Measurements from ENCODE around the gene CCDC15. TPM values are rescaled to one million over a fixed set of nuclear protein-coding genes. Genes with fewer than 3 reads are reported as not detected.
A peak's percentile ranks its signal among the peaks of the same experiment; 100 is the strongest.

Gene CCDC15
- total RNA-seq, 4 donors from 2014 or later = 0.69 to 1.7 (median 1.3) TPM

DNA sequence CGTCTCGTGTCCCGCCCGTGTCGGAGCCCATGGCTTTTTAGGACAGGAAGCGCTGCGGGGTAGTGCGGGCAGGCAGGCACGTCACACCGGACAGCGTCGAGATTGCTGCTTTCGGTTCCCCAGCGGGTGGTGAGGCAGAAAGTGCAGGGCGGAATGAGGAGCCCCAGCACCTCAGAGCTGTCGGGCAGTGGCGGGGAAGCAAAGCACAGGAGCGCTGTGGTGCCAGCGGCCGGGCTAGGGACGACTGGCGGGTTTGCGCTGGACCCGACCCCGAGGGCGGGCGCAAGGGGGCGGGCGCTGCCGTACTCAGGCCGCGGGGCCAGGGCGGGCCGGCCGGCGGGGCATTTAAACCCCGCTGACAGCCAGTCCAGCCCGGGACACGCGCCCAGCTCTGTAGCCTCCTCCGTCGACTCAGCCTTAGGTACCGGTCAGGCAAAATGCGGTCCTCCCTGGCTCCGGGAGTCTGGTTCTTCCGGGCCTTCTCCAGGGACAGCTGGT lies 109.0 kb downstream of the CCDC15 start, which contains the start of gene SLC37A2:
TSS of gene SLC37A2 (plus strand) at position 375 of the 498 bp plus-strand sequence. CDS start at position 438, 63 bp downstream.
- no peaks in the 10 kb centered on the region for H3K9me3 ChIP-seq
- peak within 1 kb of the TSS in 3 of 4 donors; percentile 68 to 82 (median 71) for H3K27ac ChIP-seq
- no peak for TF ChIP-seq EP300 (IDR thresholded peaks at IDR 0.05)
- TF ChIP-seq, protein P1, sequence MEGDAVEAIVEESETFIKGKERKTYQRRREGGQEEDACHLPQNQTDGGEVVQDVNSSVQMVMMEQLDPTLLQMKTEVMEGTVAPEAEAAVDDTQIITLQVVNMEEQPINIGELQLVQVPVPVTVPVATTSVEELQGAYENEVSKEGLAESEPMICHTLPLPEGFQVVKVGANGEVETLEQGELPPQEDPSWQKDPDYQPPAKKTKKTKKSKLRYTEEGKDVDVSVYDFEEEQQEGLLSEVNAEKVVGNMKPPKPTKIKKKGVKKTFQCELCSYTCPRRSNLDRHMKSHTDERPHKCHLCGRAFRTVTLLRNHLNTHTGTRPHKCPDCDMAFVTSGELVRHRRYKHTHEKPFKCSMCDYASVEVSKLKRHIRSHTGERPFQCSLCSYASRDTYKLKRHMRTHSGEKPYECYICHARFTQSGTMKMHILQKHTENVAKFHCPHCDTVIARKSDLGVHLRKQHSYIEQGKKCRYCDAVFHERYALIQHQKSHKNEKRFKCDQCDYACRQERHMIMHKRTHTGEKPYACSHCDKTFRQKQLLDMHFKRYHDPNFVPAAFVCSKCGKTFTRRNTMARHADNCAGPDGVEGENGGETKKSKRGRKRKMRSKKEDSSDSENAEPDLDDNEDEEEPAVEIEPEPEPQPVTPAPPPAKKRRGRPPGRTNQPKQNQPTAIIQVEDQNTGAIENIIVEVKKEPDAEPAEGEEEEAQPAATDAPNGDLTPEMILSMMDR (IDR thresholded peaks at IDR 0.05) = peak in 3 of 4 experiments; percentile 19 to 57 (median 28)
- TF ChIP-seq POLR2A (IDR thresholded peaks at IDR 0.05) = peak; percentile 41 to 51
- TF ChIP-seq POLR2AphosphoS5 (IDR thresholded peaks at IDR 0.05) = peak; percentile 44
- no CpG with 5 or more reads among the region's 46 CpGs for WGBS, 2 donors (ENCODE audit: low coverage in 1 of 2)
- ATAC-seq = peak; percentile 90
- H3K4me3 ChIP-seq = peak within 1 kb of the TSS; percentile 39 to 67
- H3K4me1 ChIP-seq = peaks cover 0 to 20% (median 8%) of the 10 kb centered on the region in 3 donors
- H3K27me3 ChIP-seq = peaks cover 4% of the 10 kb centered on the region
- no peaks in the 10 kb centered on the region for H3K36me3 ChIP-seq

DNA sequence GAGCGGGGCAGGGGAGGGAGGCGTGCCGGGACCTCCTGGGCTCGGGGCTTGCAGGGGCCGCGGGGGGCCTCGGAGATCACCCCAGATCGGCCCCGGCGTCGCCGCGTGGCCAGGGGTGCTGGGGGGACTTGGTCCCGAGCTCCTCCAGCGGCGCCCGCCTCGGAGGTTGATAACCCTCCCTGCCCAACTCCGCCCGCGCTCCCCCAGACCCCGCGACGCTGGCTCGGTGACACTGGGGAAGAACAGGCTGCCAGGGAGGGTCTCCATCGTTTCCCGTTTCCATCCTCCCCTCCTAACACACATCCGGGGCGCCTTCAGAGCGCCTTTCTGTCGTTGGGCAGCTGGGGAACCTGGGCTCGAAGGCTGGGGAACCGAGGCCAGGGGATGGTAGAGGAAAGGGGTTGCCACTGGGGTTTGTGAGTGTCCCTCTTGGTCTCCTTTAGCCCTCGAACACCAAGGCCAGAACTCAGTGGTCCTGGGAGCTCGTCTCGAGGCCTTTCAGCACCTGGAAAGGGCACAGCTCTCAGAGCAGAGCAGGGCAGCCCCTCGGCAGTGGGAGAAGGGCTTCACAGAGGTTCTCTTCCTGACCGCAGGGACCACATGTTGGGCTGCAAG lies 109.5 kb downstream of the CCDC15 start:
- Histone ChIP-seq H3K4me1 (peaks cover 0 to 20% (median 8%) of the 10 kb centered on the region in 3 donors), H3K27ac (peak overlapping the region in 3 of 4 donors; percentile 68 to 82 (median 71)), H3K4me3 (peak overlapping the region; percentile 39 to 67), H3K9me3 (no peaks in the 10 kb centered on the region), H3K36me3 (no peaks in the 10 kb centered on the region), H3K27me3 (peaks cover 4% of the 10 kb centered on the region)
- TF ChIP-seq, protein P1 (IDR thresholded peaks at IDR 0.05) = no peak
- TF ChIP-seq POLR2A (IDR thresholded peaks at IDR 0.05) = no peak
- TF ChIP-seq POLR2AphosphoS5 (IDR thresholded peaks at IDR 0.05) = no peak
- no peak for TF ChIP-seq EP300 (IDR thresholded peaks at IDR 0.05)
- ATAC-seq = no peak
- WGBS, 2 donors (ENCODE audit: low coverage in 1 of 2) = 2% methylated on average over 8 of the region's 38 CpGs; no CpG with 5 or more reads in 1 of the 2 donors

- TF ChIP-seq EP300 (IDR thresholded peaks at IDR 0.05) (no peak), POLR2A (IDR thresholded peaks at IDR 0.05) (no peak), POLR2AphosphoS5 (IDR thresholded peaks at IDR 0.05) (no peak)
- TF ChIP-seq, protein P1 (IDR thresholded peaks at IDR 0.05) = no peak
- Histone ChIP-seq H3K36me3 (no peaks in the 10 kb centered on the region), H3K4me1 (peaks cover 0 to 20% (median 8%) of the 10 kb centered on the region in 3 donors), H3K9me3 (no peaks in the 10 kb centered on the region), H3K27me3 (peaks cover 4% of the 10 kb centered on the region), H3K4me3 (peak overlapping the region in 1 of 2 donors; percentile 67), H3K27ac (peak overlapping the region in 2 of 4 donors; percentile 71 to 82)
- 80 to 82% methylated on average over 2 to 5 of the region's 7 CpGs for WGBS, 2 donors (ENCODE audit: low coverage in 1 of 2)
- ATAC-seq = no peak
These were observed 110.1 kb downstream of the CCDC15 start for GRCh38 chr11:125064070-125064469.

DNA sequence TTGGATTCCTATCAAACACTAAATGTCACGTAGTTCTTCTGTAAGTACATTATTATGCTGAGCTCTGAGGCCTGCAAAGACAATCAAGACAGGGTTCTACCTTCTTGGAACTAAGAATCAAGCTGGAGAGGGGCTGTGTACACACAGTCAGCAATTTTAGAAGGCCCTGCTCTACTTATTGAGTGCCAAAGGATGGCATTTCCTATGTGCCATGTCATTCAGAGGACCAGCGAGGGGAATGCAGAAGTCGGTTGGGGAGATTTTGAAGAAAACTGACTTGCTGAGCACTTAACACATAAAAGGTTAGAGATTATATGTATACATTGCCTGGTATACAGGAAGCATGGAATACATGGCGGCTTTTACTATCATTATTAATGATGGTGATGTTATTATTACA lies 114.4 kb downstream of the CCDC15 start:
- WGBS, 2 donors (ENCODE audit: low coverage in 1 of 2) = 88 to 90% methylated on average over 4 of the region's 4 CpGs
- no peak for ATAC-seq
- no peak overlapping the region for H3K27ac ChIP-seq
- H3K4me1 ChIP-seq = peaks cover 0 to 24% (median 8%) of the 10 kb centered on the region in 3 donors
- H3K27me3 ChIP-seq = peaks cover 42% of the 10 kb centered on the region
- no peaks in the 10 kb centered on the region for H3K36me3 ChIP-seq
- TF ChIP-seq, protein P1 (IDR thresholded peaks at IDR 0.05) = no peak
- H3K9me3 ChIP-seq = no peaks in the 10 kb centered on the region
- H3K4me3 ChIP-seq = no peak overlapping the region

DNA sequence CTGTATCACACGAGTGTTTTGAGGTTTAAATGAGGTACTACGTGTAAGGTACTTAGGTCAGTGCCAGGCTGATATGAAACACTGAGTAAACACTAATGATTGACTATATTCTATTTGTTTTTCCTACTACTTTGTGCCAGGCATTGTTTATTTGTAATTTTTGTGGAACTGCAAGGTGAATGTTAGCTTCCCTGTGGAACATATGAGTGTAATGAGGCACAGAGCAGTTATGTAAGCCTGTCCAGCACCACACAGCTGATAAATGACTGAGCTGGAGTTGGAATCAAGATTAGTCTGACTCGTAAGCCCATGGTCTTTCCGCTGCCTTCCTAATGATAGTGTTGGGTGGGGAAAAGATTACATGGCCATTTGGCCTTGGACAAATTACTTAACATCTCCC lies 115.0 kb downstream of the CCDC15 start:
- TF ChIP-seq EP300 (IDR thresholded peaks at IDR 0.05) (no peak), POLR2A (IDR thresholded peaks at IDR 0.05) (no peak), POLR2AphosphoS5 (IDR thresholded peaks at IDR 0.05) (no peak)
- TF ChIP-seq, protein P1 (IDR thresholded peaks at IDR 0.05) = no peak
- Histone ChIP-seq H3K27ac (no peak overlapping the region), H3K36me3 (no peaks in the 10 kb centered on the region), H3K4me1 (peaks cover 0 to 17% (median 3%) of the 10 kb centered on the region in 3 donors), H3K27me3 (peaks cover 48% of the 10 kb centered on the region), H3K9me3 (no peaks in the 10 kb centered on the region), H3K4me3 (no peak overlapping the region)
- ATAC-seq = no peak
- 71 to 90% methylated on average over 3 to 4 of the region's 4 CpGs for WGBS, 2 donors (ENCODE audit: low coverage in 1 of 2)
